IPS-18a (cell line): Measurements from ENCODE around the gene ABCD3.

ENCODE experiments used
- H3K27ac ChIP-seq: one replicate; pipeline ENCODE4 v1.5.1; 2013; ENCODE audit warnings: low read length
- H3K27me3 ChIP-seq: one replicate; pipeline ENCODE4 v1.6.1; 2013; ENCODE audit warnings: mild to moderate bottlenecking, low read length; ENCODE audit not compliant: control insufficient read depth, insufficient read depth
- H3K36me3 ChIP-seq: one replicate; pipeline ENCODE4 v1.6.1; 2013; ENCODE audit warnings: low read depth, low read length; ENCODE audit not compliant: control insufficient read depth
- H3K4me1 ChIP-seq: one replicate; pipeline ENCODE4 v1.6.1; 2013; ENCODE audit warnings: low read depth, low read length; ENCODE audit not compliant: control insufficient read depth
- H3K4me3 ChIP-seq: one replicate; pipeline ENCODE4 v1.5.1; 2013; ENCODE audit warnings: low read length
- H3K9ac ChIP-seq: one replicate; pipeline ENCODE4 v1.6.1; 2013; ENCODE audit warnings: mild to moderate bottlenecking, low read length, moderate library complexity
- H3K9me3 ChIP-seq: one replicate; pipeline ENCODE4 v1.6.1; 2013; ENCODE audit warnings: low read depth, low read length; ENCODE audit not compliant: control insufficient read depth

ABCD3 gene

GRCh38 chr1:94529416-94529815 lies 111.2 kb downstream of the ABCD3 start:
- Histone ChIP-seq H3K4me3 (no peak overlapping the region), H3K27me3 (no peaks in the 10 kb centered on the region), H3K4me1 (peaks cover 14% of the 10 kb centered on the region), H3K9ac (no peak overlapping the region), H3K27ac (no peak overlapping the region), H3K9me3 (no peaks in the 10 kb centered on the region), H3K36me3 (peaks cover 20% of the 10 kb centered on the region)

- no peak overlapping the region for H3K27ac ChIP-seq
- H3K4me1 ChIP-seq: peaks cover 14% of the 10 kb centered on the region
- no peaks in the 10 kb centered on the region for H3K9me3 ChIP-seq
- peaks cover 25% of the 10 kb centered on the region for H3K36me3 ChIP-seq
- H3K9ac ChIP-seq: no peak overlapping the region
- no peaks in the 10 kb centered on the region for H3K27me3 ChIP-seq
- H3K4me3 ChIP-seq: no peak overlapping the region
These were observed 112.2 kb downstream of the ABCD3 start for GRCh38 chr1:94530373-94530878.

DNA sequence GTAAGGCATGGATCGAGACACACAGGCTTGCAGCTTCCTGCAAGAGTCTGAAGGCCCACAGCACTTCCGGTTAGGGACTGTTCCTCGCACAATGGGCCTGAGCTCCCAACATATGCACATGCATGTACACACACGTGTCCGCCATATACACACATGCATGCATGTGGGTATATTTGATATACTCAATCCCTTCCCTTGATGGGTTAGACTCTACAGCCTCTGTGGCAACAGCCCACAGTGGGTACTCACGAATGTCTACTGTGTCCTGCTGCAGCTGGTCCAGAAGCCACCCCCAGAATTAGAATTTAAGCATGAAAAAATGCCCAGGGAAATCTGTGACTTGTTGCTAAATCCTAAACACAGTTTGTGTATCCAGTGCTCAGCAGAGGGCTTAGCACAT lies 113.5 kb downstream of the ABCD3 start:
- no peaks in the 10 kb centered on the region for H3K9me3 ChIP-seq
- no peak overlapping the region for H3K4me3 ChIP-seq
- H3K4me1 ChIP-seq: peaks cover 14% of the 10 kb centered on the region
- peaks cover 31% of the 10 kb centered on the region for H3K36me3 ChIP-seq
- no peak overlapping the region for H3K27ac ChIP-seq
- no peak overlapping the region for H3K9ac ChIP-seq
- no peaks in the 10 kb centered on the region for H3K27me3 ChIP-seq

DNA sequence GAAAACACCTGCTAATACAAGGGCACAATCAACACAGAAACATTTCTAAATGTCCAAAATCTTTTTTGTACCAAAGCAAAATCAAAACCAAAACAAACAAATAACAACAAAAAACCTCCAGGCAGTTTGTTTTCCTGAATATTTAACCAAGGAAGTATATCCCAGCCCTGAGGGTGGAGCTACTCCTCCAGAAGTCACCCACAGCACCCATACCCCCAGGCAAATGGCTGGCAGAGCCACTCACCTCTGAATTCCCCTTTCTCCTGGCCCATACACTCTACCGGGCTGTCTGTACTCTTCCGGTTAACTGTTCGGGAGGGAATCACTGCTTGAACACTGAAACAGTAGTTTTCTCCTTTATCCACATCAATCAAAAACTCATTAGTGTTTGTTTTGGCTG lies 113.9 kb downstream of the ABCD3 start:
- H3K4me1 ChIP-seq: peaks cover 14% of the 10 kb centered on the region
- H3K4me3 ChIP-seq: no peak overlapping the region
- no peak overlapping the region for H3K27ac ChIP-seq
- no peak overlapping the region for H3K9ac ChIP-seq
- peaks cover 31% of the 10 kb centered on the region for H3K36me3 ChIP-seq
- H3K27me3 ChIP-seq: no peaks in the 10 kb centered on the region
- H3K9me3 ChIP-seq: no peaks in the 10 kb centered on the region

- Histone ChIP-seq H3K36me3 (peaks cover 31% of the 10 kb centered on the region), H3K27ac (no peak overlapping the region), H3K9me3 (no peaks in the 10 kb centered on the region), H3K9ac (no peak overlapping the region), H3K4me3 (no peak overlapping the region), H3K27me3 (peaks cover 7% of the 10 kb centered on the region), H3K4me1 (no peaks in the 10 kb centered on the region)
These were observed 116.9 kb downstream of the ABCD3 start for GRCh38 chr1:94535095-94535494.

DNA sequence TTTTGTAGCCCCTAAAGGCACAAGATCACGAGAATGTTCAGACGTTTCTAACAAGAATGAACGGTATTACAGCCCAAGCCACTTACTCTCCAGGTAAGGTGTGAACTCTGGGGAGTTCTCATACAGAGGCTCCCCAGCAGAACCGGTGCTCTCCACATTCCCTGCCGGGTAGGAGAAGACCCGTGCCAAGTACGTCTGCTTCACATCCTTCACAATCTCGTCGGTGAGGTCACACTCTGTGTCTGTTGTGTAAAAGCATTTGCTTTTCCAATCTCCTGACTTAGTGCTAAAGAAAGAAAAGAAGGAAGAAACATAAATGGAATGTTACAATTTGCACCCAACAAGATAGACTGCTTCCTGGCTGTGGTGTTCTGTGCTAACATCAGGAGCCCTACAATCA lies 117.7 kb downstream of the ABCD3 start:
- no peak overlapping the region for H3K4me3 ChIP-seq
- H3K9ac ChIP-seq: no peak overlapping the region
- H3K36me3 ChIP-seq: peaks cover 25% of the 10 kb centered on the region
- H3K27me3 ChIP-seq: peaks cover 15% of the 10 kb centered on the region
- H3K9me3 ChIP-seq: no peaks in the 10 kb centered on the region
- peaks cover 4% of the 10 kb centered on the region for H3K4me1 ChIP-seq
- H3K27ac ChIP-seq: no peak overlapping the region

DNA sequence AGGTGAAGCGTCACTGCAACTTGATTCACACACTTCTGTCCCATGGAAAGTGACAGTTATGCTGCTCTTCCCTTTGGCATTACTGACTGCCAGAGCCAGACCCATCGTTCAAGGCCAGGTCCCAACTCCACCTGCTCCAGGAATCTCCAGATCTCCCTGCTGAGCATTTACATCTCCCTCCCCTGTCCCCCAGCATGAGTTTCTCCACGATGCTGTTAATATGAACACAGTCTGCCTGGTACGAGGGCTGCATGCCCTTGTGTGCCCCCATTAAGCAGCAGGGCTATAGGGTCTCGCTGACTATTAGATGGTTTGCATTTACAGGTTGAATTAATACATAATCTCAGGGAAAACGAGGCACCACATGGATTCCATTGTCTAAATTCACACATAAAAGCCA lies 119.1 kb downstream of the ABCD3 start:
- H3K4me3 ChIP-seq: no peak overlapping the region
- H3K4me1 ChIP-seq: peaks cover 4% of the 10 kb centered on the region
- peaks cover 20% of the 10 kb centered on the region for H3K27me3 ChIP-seq
- no peak overlapping the region for H3K9ac ChIP-seq
- peaks cover 18% of the 10 kb centered on the region for H3K36me3 ChIP-seq
- no peak overlapping the region for H3K27ac ChIP-seq
- H3K9me3 ChIP-seq: no peaks in the 10 kb centered on the region

- Histone ChIP-seq H3K27ac (no peak overlapping the region), H3K27me3 (peaks cover 31% of the 10 kb centered on the region), H3K4me1 (peaks cover 13% of the 10 kb centered on the region), H3K36me3 (peaks cover 15% of the 10 kb centered on the region), H3K9me3 (no peaks in the 10 kb centered on the region), H3K4me3 (no peak overlapping the region), H3K9ac (no peak overlapping the region)
These were observed 120.1 kb downstream of the ABCD3 start for GRCh38 chr1:94538243-94538827.

GRCh38 chr1:94539496-94539895 lies 121.3 kb downstream of the ABCD3 start:
- Histone ChIP-seq H3K36me3 (peaks cover 15% of the 10 kb centered on the region), H3K27ac (no peak overlapping the region), H3K4me3 (no peak overlapping the region), H3K4me1 (peaks cover 13% of the 10 kb centered on the region), H3K9ac (no peak overlapping the region), H3K9me3 (no peaks in the 10 kb centered on the region), H3K27me3 (peaks cover 43% of the 10 kb centered on the region)

- Histone ChIP-seq H3K9ac (peak overlapping the region; percentile 49), H3K36me3 (peaks cover 7% of the 10 kb centered on the region), H3K9me3 (no peaks in the 10 kb centered on the region), H3K4me1 (peaks cover 13% of the 10 kb centered on the region), H3K27ac (no peak overlapping the region), H3K27me3 (peaks cover 45% of the 10 kb centered on the region), H3K4me3 (peak overlapping the region; percentile 84)
These were observed 122.5 kb downstream of the ABCD3 start for GRCh38 chr1:94540440-94541245.

DNA sequence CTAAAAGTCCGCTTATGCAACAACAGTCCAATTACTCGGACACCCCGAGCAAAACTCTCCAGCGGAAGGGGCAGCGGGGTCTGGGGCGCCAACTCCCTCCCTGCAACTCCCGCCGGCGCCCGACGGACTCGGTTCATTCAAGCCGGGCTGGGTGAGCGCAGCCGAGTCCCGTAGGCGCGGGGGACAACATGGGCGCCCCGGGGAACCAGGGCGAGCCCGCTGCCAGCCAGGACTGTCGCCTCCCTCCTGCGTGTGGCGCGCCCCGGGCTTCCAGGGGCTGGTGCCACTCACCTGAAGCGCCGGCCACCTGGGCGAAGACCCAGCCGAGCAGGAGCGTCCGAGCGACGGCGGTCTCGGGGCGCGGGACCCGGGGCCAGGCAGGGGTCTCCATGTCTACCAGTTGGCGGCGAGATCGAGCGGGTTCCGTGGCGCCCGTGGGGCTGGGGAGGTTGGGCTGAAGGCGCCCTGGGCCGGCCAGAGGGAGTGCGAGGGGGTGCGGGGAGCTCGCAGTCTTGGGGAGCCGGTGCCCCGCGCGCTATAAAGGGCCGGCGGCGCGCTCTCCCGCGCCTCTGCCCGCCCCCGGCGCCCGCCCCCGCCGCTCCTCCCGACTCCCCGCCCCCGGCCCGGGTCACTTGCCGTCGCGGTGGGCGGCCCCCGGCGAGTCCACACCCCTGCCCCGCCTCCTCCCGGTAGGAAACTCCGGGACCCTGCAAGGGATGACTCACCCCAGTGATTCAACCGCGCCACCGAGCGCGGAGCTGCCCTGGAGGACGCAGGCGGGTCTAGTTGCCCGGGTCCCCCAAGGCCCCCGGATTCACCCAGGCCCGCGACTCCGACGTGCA lies 123.3 kb downstream of the ABCD3 start, which contains the start of gene F3:
Gene F3 (minus strand): TSS at position 514 of the 842 bp plus-strand sequence. CDS start 123 bp downstream, at position 391.
- Histone ChIP-seq H3K4me3 (peak within 1 kb of the TSS; percentile 84), H3K27me3 (peaks cover 45% of the 10 kb centered on the region), H3K9me3 (no peaks in the 10 kb centered on the region), H3K4me1 (peaks cover 13% of the 10 kb centered on the region), H3K27ac (no peak within 1 kb of the TSS), H3K36me3 (peaks cover 3% of the 10 kb centered on the region), H3K9ac (peak within 1 kb of the TSS; percentile 49)
